ENCODE results near the gene CNTN1. TPM values are rescaled to one million over a fixed set of nuclear protein-coding genes. Genes with fewer than 3 reads are reported as not detected.
"Not testable (repeated sequence)": the region's sequence is repeated elsewhere in the genome, so short reads cannot be mapped to it uniquely, and the experiment has no call there.

Gene CNTN1
- total RNA-seq, 1 donor from 2014 or later, result 0.17 TPM

- DNase-seq, result no peak
Observed at GRCh38 chr12:40701756-40702155, 9.5 kb downstream of the CNTN1 start.

DNA sequence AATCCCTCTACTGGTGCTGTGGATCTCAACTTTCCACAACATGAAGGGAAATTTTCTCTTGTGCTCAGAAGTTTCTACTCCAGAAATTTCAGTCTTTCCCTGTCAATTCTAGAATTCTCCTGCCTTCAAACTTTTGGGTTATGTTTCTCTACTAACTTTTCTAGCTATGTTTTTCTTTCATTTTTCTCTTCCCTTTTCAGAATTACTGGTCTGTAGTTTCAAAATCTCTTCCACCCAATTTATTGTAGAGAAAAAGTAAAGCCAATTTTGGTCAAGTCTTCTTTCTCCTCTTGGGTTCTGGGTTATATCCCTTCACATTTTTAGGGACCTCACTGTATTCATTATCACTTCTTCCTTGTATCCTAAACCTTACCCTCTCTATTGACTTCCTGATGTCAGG is 18.9 kb downstream of the CNTN1 start:
- no peak for DNase-seq

GRCh38 chr12:40714636-40715035 is 22.4 kb downstream of the CNTN1 start:
- DNase-seq, result no peak

DNA sequence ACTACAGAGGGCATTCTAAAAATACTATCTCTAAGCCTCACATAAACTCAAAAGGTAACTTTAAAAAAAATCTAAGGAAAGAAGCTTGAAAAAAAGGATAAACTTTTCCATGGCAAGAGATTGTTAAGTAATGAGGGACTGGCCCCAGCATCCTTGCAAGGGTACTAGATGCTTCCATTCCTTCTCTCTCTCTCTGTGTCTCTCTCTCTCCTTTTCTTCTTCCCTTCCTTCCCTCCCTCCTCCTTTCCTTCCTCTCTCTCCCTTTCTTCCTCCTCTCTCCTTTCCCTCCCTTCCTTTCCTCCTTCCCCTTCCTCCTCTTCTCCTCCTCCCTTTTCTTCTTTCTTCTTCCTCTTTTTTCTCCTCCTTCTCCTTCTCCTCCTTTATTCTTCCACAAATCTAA is 23.8 kb downstream of the CNTN1 start:
- no peak for DNase-seq

DNA sequence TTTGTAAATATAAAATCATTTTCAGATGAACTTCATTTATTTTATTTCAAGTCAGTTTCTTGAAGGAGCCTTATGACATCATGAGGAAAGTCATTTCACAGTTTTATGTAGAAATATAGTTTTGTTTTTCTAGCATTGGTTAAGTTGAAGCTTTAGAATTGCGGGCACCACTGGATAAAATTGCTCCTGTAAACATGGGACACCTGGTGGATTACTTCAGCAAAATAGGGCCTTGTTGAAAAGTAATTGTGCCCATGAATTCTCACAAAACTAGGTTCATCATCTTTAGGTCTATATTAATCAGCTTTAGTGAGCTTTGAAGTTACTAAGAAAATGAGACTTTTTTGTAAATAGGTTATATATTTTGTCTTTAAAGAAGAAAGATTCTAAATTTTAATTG is 25.3 kb downstream of the CNTN1 start:
- no peak for DNase-seq

- DNase-seq, result no peak
Observed at GRCh38 chr12:40718878-40719372, 26.7 kb downstream of the CNTN1 start.

DNA sequence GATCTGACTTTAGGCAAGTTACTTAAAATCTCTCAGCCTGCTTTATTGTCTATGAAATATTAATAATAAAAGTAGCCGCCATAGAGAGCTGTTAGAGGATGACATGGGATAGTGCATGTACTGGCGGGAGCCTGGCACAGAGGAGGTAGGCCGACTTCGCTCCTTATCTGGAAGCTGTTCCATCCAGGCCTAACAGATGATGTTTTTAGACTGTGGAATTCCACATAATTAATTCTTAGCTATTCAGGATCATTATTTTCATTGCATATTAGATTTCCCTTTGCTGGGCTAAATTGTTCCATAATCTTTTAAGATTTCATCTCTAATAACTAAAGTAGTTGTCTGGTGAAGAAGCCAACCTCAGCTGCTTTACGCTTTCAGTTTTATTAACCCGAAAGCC is 30.8 kb downstream of the CNTN1 start:
- DNase-seq, result no peak

DNA sequence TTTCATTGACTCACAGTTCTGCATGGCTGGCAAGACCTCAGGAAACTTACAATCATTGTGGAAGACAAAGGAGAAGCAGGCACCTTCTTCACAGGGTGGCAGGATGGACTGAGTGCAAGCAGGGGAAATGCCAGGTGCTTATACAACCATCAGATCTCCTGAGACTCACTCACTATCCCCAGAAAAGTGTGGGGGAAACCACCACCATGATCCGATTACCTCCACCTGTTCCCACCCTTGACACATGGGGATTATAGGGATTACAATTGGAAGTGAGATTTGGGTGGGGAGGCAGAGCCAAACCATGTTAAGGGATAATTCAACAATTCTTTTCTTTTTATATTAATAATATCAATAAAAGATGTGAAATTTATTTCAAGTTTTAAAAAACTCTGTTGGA is 34.1 kb downstream of the CNTN1 start:
- DNase-seq, result no peak

DNA sequence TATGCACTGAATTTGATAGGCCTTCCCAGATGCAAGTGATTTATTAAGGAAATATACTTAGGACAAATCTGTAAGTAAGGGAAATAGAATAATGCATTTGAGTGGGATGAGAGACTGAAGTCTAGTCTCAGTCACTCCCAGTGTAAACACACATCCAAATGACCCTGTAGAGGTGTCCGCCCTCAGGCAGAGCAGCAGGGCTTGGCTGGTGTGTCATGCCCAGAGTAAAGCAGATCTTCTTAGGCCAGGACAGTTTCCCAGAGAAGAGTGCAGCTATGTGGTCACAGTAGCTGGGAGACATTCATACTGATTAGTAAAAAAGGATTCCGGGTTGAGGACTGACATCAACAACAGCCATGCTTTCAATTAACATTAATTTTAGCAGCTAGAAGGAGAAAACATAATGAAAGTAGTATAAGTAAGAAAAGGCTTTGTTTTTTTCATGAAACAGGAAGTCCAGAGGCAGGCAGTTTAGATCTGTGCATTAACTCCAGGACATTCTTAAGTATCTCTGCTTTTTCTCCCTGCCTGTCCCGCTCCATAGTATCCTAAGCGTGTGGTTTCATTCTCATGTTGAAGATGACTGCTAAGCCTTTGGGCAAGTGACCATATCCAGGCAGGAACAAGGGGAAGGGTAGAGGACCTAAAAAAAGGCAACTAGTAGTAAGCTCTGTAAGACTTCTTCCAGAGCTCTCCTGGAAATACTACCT is 35.7 kb downstream of the CNTN1 start:
- no peak for DNase-seq

DNA sequence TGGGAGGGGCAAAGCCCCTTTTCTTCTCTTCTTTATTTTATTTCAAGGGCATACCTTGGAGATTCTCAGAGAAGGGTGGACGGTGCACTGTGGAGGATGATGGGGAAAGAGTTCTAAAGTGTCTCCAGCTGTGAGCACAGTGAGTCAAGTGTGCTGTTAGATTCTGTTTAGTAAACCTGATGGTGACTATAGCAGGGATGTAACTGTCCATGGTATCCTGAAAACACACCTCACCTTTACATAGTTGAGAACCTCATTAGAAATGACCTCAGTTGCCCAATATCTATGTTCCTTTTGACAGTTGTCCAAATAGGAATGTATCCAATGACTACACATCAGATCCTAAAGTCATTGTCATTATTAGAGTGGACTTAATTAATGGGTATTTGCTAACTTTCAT is 38.0 kb downstream of the CNTN1 start:
- no peak for DNase-seq

DNA sequence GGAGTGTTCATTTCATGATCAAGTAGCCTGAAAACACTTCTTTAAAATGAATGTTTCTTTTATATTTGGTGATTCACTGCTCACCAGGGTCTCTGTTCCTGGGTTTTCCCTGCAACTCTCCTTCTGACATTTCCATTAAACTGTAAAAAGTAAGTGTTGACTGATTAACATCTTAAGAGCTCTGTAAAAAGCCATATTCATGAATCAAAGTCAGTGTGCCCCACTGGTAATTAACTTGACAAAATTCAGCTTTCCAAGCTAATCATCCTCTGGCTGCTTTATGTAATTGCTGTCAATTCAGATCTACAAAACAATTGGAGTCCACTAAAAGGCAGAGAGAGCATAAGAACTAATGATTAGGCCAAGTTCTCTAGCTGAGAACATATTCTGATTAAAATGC is 41.6 kb downstream of the CNTN1 start:
- no peak for DNase-seq

- DNase-seq, result no peak
Observed at GRCh38 chr12:40734276-40734675, 42.0 kb downstream of the CNTN1 start.

DNA sequence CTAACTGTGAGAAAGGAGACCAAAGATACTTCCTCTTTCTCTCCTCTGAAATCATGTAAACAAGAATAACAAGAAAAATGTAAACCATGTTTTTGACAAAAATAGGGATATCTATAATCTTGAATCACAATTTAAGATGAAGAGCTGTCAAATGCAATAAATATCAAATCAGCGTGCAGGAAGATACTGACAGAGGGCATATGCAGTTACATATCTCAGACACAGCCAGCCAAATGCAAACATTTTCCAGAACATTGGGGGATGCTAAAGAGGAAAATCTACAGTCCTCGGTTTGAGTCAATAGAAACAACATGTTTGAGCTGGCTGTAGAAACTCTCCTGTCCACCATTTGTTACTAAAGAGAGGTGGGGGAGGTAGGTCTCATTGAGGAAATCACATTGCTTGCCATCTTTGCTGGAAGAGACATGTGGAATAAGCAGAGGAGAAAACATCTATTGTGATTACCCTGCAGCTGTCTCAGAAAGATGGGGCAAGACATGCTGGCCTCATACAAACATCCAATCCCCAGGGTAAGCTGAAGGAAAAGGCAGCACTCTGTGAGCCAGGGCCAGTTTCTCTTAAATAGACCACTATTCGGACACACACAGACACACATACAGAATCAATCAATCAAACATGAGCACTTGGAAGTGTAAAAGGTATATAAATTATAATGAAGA is 43.5 kb downstream of the CNTN1 start:
- no peak for DNase-seq

DNA sequence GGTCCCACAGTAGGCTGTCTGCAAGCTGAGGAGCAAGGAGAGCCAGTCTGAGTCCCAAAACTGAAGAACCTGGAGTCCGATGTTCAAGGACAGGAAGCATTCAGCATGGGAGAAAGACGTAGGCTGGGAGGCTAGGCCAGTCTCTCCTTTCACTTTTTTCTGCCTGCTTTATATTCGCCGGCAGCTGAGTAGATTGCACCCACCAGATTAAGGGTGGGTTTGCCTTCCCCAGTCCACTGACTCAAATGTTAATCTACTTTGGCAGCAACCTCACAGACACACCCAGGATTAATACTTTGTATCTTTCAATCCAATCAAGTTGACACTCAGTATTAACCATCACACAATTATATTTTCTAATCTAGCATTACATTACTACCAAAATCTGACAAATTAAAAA is 45.2 kb downstream of the CNTN1 start:
- DNase-seq, result not testable (repeated sequence)

GRCh38 chr12:40738856-40739255 is 46.6 kb downstream of the CNTN1 start:
- DNase-seq, result no peak

DNA sequence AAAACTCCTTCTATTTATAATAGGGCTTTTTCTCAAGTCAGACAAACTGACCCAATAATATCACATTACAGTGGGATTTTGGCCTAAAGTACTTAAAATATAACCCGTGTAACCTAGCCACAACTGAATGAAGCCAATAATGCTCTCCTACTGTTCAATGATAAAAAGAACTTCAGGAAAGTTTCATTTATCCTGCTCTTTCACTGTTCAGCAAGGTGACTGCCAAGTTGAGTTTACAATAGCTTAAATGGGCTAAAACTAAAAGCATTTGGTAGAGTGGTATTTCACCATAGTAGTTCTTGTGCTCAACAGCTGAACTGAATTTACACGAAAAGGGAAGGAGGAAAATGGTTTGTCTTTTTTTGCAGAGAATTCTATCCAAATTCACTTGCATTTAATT is 49.8 kb downstream of the CNTN1 start:
- no peak for DNase-seq

DNA sequence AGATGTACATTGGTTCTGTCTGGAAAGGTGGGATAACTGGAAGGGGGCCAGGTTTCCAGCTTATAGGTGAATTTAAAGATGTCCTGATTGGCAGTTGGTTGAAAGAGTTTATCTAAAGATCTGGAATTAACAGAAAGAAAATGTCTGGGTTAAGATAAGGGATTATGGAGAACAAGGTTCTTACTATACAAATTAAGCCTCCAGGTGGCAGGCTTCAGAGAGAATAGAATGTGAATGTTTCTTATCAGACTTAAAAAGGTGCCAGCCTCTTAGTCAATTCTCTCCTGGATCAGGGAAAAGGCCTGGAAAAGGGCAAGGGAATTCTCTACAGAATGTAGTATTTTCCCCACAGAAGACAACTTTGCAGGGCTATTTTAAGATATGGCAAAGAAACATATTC is 53.1 kb downstream of the CNTN1 start:
- DNase-seq, result no peak

GRCh38 chr12:40749863-40750262 is 57.6 kb downstream of the CNTN1 start:
- no peak for DNase-seq

GRCh38 chr12:40752011-40752410 is 59.8 kb downstream of the CNTN1 start:
- no peak for DNase-seq

GRCh38 chr12:40760821-40761220 is 68.6 kb downstream of the CNTN1 start:
- DNase-seq, result no peak

DNA sequence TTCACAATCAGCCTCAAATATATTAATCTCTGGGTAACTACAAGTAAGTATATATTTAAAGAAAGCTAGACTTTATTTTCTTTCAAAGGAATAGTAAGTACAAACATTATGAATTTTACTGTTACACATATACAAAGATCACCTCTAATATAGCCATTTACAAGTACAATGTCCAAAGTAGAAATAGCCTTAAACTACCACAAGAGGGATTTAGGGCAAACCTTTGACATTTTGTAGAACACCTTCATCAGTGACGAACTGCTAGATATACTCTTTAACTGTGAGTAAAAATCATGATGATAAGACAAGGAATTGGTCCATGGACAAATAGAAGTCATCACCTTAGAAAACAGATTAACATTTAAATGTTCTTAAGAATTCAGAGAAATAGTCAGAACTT is 69.8 kb downstream of the CNTN1 start:
- no peak for DNase-seq

- no peak for DNase-seq
Observed at GRCh38 chr12:40768125-40768864, 76.1 kb downstream of the CNTN1 start.

DNA sequence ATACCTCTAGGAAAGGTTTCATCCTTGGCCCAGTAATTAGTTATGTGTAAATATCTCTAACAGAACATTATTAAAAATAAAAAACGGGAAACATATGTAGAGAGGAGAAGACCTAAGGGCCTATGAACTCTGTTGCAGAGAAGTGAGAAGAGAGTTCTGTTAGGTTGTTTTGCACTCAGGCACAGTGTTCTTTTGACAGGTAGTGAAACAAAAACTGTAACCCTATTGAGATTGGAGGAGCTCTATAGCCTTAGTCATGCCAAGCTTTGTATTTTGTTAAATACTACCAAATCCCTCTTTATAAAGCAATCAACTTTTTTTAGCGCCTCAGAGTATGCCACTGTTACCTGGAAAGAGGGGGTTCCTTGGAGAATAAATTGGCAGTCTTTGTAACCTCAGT is 77.6 kb downstream of the CNTN1 start:
- DNase-seq, result no peak

GRCh38 chr12:40770781-40771180 is 78.5 kb downstream of the CNTN1 start:
- no peak for DNase-seq

Data from dermis blood vessel endothelial cell (primary cell).